Measurements from ENCODE around the gene CACNA2D3. TPM values are rescaled to one million over a fixed set of nuclear protein-coding genes. Genes with fewer than 3 reads are reported as not detected.

CACNA2D3 gene
- total RNA-seq, 1 experiment from 2014 or later: not detected

DNA sequence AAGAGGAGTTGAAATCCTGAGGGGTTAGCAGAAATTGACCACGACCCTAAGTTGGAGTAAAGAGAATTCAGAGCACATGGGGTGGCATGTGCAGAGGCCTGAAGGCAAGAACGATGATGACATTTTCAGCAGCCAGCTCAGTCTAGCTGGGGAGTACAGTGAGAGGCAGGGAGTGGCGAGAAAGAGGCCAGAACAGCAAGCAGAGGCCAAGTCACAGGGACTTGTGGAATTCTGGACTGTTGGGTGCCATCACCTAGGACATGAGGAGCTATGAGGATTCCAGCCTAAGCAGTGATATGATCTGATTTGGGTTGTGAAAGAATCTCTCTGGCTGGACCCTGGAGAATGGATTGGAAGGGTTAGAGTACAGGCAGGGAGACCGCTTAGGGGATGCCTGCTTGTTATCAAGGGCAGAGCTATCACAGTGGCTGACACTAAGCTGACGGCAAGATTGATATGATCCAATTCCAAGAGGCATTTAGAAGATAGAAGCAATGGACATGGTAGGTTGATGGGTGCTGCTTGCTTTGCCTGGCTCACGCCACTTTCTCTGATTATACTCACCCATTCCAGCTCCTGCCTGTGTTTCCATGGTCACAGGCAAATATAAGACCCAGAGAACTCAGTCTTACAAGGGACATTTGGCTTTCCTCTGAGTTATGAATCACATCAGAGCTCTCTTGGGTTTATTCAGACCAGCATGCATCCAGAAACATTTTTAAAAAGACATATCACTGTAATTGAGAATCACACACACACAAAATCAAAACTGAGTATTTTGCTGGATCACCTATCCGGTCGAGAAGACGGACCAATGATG, 739.1 kb downstream of the CACNA2D3 start:
- H3K27ac ChIP-seq (ENCODE audit: low read length): no peak overlapping the region
- no peak overlapping the region for H2AFZ ChIP-seq (ENCODE audit: low read length)
- BruUV-seq (replicated peaks): no TSS peak
- no peak overlapping the region for H3K4me2 ChIP-seq (ENCODE audit: low read length)
- no peak for TF ChIP-seq EZH2phosphoT487 (IDR thresholded peaks at IDR 0.05; ENCODE audit: borderline replicate concordance, low read length)
- TF ChIP-seq EZH2 (IDR thresholded peaks at IDR 0.05; ENCODE audit: low read length, unreplicated experiment): no peak
- TF ChIP-seq CTCF (conservative IDR thresholded peaks at IDR 0.05; ENCODE audit: low read depth, low read length): no peak
- H3K9me2 ChIP-seq (replicated peaks; ENCODE audit: low read length): no peaks in the 10 kb centered on the region
- POLR2A ChIA-PET (ENCODE audit: unreplicated experiment): no interaction called here
- intact Hi-C loops (cut with micrococcal nuclease): no loop called here
- no peaks in the 10 kb centered on the region for H3K27me3 ChIP-seq (ENCODE audit: low read length)
- H3F3A ChIP-seq (ENCODE audit: low read length, unreplicated experiment): no peaks in the 10 kb centered on the region
- H3K9me3 ChIP-seq (ENCODE audit: low read length): no peaks in the 10 kb centered on the region
- peaks cover 17% of the 10 kb centered on the region for H3K4me1 ChIP-seq (ENCODE audit: insufficient read depth, low read length)
- H3K79me2 ChIP-seq (ENCODE audit: low read length): no peaks in the 10 kb centered on the region
- H3K9ac ChIP-seq (ENCODE audit: low read length): no peak overlapping the region
- ATAC-seq: no peak
- H3K36me3 ChIP-seq (ENCODE audit: low read depth, low read length): no peaks in the 10 kb centered on the region
- CTCF ChIA-PET: no interaction called here
- no peak for DNase-seq
- no peak overlapping the region for H3K4me3 ChIP-seq (ENCODE audit: low read length)
- no peaks in the 10 kb centered on the region for H4K20me1 ChIP-seq (ENCODE audit: low read length)

DNA sequence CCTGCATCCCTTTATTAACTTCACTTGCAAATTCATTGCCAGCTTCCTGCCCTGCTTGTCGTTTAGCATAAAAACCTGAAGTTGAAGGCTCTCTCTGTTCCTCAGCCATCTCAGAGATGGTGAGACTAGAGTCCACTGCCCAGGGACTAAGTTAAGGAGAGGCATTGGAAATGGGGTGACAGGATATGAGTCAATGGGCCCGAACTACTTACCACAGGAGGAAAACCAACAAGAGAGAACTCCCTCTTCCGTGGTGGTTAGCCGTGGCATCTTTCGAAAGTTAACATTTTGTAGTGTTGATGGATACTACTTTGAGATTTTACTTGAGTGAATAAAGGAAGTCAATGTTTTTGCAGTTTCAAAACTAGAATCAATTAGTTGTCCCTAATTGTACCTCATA, 740.2 kb downstream of the CACNA2D3 start:
- CTCF ChIA-PET: no interaction called here
- ATAC-seq (no peak), DNase-seq (no peak)
- no peak for TF ChIP-seq CTCF (conservative IDR thresholded peaks at IDR 0.05; ENCODE audit: low read depth, low read length)
- TF ChIP-seq EZH2phosphoT487 (IDR thresholded peaks at IDR 0.05; ENCODE audit: borderline replicate concordance, low read length): no peak
- no peak for TF ChIP-seq EZH2 (IDR thresholded peaks at IDR 0.05; ENCODE audit: low read length, unreplicated experiment)
- Histone ChIP-seq H3K36me3 (ENCODE audit: low read depth, low read length) (no peaks in the 10 kb centered on the region), H3K79me2 (ENCODE audit: low read length) (no peaks in the 10 kb centered on the region), H3F3A (ENCODE audit: low read length, unreplicated experiment) (no peaks in the 10 kb centered on the region), H3K9me2 (replicated peaks; ENCODE audit: low read length) (no peaks in the 10 kb centered on the region), H4K20me1 (ENCODE audit: low read length) (no peaks in the 10 kb centered on the region), H3K9ac (ENCODE audit: low read length) (no peak overlapping the region), H3K27me3 (ENCODE audit: low read length) (no peaks in the 10 kb centered on the region), H3K9me3 (ENCODE audit: low read length) (no peaks in the 10 kb centered on the region), H3K4me3 (ENCODE audit: low read length) (no peak overlapping the region), H2AFZ (ENCODE audit: low read length) (no peak overlapping the region), H3K4me2 (ENCODE audit: low read length) (no peak overlapping the region), H3K27ac (ENCODE audit: low read length) (no peak overlapping the region), H3K4me1 (ENCODE audit: insufficient read depth, low read length) (peaks cover 11% of the 10 kb centered on the region)
- intact Hi-C loops (cut with micrococcal nuclease): no loop called here
- POLR2A ChIA-PET (ENCODE audit: unreplicated experiment): no interaction called here
- BruUV-seq (replicated peaks): no TSS peak

DNA sequence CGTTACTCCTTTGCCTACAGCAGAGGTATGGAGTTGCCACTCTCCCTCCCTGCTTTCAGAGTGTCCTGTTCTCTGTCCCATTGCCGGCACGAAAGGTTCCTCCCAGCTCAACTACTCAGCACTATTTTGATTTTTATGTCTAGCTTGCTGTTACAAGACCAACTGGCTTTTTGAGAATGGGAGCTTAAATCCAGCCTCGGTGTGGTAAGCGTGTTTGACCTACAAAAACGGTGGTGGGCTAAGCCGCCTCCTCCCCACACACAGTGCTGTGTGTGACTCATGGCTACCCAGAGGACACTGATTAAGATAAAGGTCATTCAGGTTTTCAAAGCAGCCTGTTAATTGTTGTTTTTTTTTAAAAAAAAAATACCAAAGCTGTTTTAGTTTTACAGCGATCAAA, 741.0 kb downstream of the CACNA2D3 start:
- Histone ChIP-seq H3K4me2 (ENCODE audit: low read length) (no peak overlapping the region), H3K4me3 (ENCODE audit: low read length) (no peak overlapping the region), H3K4me1 (ENCODE audit: insufficient read depth, low read length) (peaks cover 4% of the 10 kb centered on the region; the same call in 1 of the 2 replicates), H3F3A (ENCODE audit: low read length, unreplicated experiment) (no peaks in the 10 kb centered on the region), H2AFZ (ENCODE audit: low read length) (no peak overlapping the region), H3K36me3 (ENCODE audit: low read depth, low read length) (no peaks in the 10 kb centered on the region), H3K27me3 (ENCODE audit: low read length) (no peaks in the 10 kb centered on the region), H3K9ac (ENCODE audit: low read length) (no peak overlapping the region), H4K20me1 (ENCODE audit: low read length) (no peaks in the 10 kb centered on the region), H3K79me2 (ENCODE audit: low read length) (no peaks in the 10 kb centered on the region), H3K27ac (ENCODE audit: low read length) (no peak overlapping the region), H3K9me3 (ENCODE audit: low read length) (no peaks in the 10 kb centered on the region), H3K9me2 (replicated peaks; ENCODE audit: low read length) (no peaks in the 10 kb centered on the region)
- intact Hi-C loops (cut with micrococcal nuclease): no loop called here
- ATAC-seq (no peak), DNase-seq (no peak)
- POLR2A ChIA-PET (ENCODE audit: unreplicated experiment): no interaction called here
- CTCF ChIA-PET: no interaction called here
- BruUV-seq (replicated peaks): no TSS peak
- TF ChIP-seq CTCF (conservative IDR thresholded peaks at IDR 0.05; ENCODE audit: low read depth, low read length) (no peak), EZH2 (IDR thresholded peaks at IDR 0.05; ENCODE audit: low read length, unreplicated experiment) (no peak), EZH2phosphoT487 (IDR thresholded peaks at IDR 0.05; ENCODE audit: borderline replicate concordance, low read length) (no peak)
